A549 treated with GW870086 at 1 μM for 4 hours (cell line): ENCODE data around the gene PACSIN2. TPM values are rescaled to one million over a fixed set of nuclear protein-coding genes. Genes with fewer than 3 reads are reported as not detected.

ENCODE experiments used
- total RNA-seq: library from RNA; stranded (reverse); fragments of 200-300 nt; extraction: Qiagen RNA extraction; gene quantifications from 5 replicates; pipeline ENCODE4 v1.2.3, GENCODE V29; 2022; ENCODE audit warnings: low read depth

Gene PACSIN2, protein sequence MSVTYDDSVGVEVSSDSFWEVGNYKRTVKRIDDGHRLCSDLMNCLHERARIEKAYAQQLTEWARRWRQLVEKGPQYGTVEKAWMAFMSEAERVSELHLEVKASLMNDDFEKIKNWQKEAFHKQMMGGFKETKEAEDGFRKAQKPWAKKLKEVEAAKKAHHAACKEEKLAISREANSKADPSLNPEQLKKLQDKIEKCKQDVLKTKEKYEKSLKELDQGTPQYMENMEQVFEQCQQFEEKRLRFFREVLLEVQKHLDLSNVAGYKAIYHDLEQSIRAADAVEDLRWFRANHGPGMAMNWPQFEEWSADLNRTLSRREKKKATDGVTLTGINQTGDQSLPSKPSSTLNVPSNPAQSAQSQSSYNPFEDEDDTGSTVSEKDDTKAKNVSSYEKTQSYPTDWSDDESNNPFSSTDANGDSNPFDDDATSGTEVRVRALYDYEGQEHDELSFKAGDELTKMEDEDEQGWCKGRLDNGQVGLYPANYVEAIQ
- 114 to 142 TPM (median 135 TPM) in 5 replicates for total RNA-seq

GRCh38 chr22:43014869-43015676 lies at the start of gene PACSIN2:
Gene PACSIN2 (minus strand): TSS chr22:43015149. CDS start chr22:42912080, 103,069 bp downstream.

DNA sequence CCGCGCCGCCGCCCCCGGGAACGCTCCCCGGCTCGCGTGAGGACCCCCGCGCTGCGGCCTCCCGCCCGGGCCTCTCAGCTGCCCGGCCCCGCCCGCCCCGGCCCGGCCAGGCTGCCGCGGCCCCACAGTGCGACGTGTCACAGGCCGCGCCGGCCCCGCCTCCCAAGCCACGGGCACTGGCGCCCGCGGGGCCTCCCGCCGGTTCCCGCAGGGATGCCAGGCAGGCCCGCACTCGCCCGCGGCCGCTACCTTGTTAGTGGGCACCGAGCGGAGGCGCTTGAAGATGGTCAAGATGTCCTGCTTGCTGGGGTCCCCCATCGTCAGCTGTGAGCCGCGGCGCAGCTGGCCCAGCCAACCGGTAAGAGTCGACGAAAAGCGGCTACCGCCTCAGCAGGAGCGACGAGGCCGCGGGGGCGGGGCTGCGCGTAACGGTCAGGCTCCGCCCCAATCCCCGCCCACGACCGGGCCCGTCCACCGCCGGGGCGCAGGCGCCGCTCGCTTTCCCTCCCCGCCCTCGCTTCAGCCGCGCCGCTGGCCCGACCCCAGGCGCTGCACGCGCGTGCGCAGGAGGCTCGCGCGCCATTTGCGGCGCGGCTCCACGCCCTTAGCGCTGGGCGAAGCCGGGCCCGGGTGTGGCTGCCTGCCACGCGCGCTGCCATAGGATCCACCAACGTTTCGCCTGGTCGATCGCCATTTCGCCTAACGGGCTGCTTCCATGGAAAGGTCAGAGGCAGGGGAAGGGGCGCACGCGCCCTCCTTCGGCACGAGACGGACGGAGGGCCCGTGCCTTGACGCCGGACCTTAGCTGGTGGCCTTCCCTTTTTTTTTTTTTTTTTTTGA lies 157.9 kb downstream of the PACSIN2 start, which contains the start of gene ARFGAP3:
Gene ARFGAP3 (minus strand): TSS at position 409 of the 840 bp plus-strand sequence. CDS start 91 bp downstream, at position 318.

Other genes starting within 250 kb of the PACSIN2 start
- gene ARFGAP3, start 157.9 kb downstream of the PACSIN2 start, total RNA-seq = 19.0 to 24.4 TPM (median 22.3 TPM) in 5 replicates
- 1.9 to 2.6 TPM (median 2.4 TPM) in 5 replicates for gene TTLL1, start 74.2 kb upstream of the PACSIN2 start, total RNA-seq
- 1.4 to 2.0 TPM (median 1.5 TPM) in 5 replicates for gene BIK, start 95.6 kb upstream of the PACSIN2 start, total RNA-seq
- 15.9 to 27.7 TPM (median 23.7 TPM) in 5 replicates for gene MCAT, start 128.2 kb upstream of the PACSIN2 start, total RNA-seq
- gene TSPO, start 136.4 kb upstream of the PACSIN2 start, total RNA-seq = 168 to 233 TPM (median 228 TPM) in 5 replicates
- 17.5 to 23.5 TPM (median 21.4 TPM) in 5 replicates for gene TTLL12, start 172.0 kb upstream of the PACSIN2 start, total RNA-seq